Breast epithelium (tissue), 4 donors: Measurements from ENCODE around the gene FBXW2. TPM values are rescaled to one million over a fixed set of nuclear protein-coding genes. Genes with fewer than 3 reads are reported as not detected.

Experiments used
- DNase-seq, 2 donors: peaks; one replicate each; pipeline ENCODE4 v3.0.0-alpha.2; 2019; ENCODE audit warnings: low spot score in 2 of 2
- H3K27ac ChIP-seq, 2 donors: fragments of 200-600 bp; sonication (generic) in 1 of 2; one replicate each; pipeline ENCODE4 v1.5.1; 2016 to 2019; ENCODE audit warnings: mild to moderate bottlenecking in 1 of 2
- H3K27me3 ChIP-seq, 2 donors: fragments of 200-600 bp; sonication (generic) in 1 of 2; one replicate each; pipeline versions ENCODE4 v1.5.1 to v1.6.0; 2017 to 2019; ENCODE audit warnings: control low read depth in 1 of 2, mild to moderate bottlenecking in 1 of 2
- H3K36me3 ChIP-seq: fragments of 200-600 bp; one replicate; pipeline ENCODE4 v1.5.1; 2019
- H3K4me1 ChIP-seq, 2 donors: fragments of 200-600 bp; sonication (generic); one replicate each; pipeline ENCODE4 v1.5.1; 2016 to 2019; ENCODE audit warnings: control low read depth in 1 of 2
- H3K4me3 ChIP-seq, 3 donors: fragments of 200-600 bp; sonication (generic); 1 replicate in 2 of 3; 2 replicates in 1 of 3; pipeline ENCODE4 v1.5.1; 2016 to 2019; ENCODE audit warnings: mild to moderate bottlenecking in 3 of 3, moderate library complexity in 2 of 3
- H3K9me3 ChIP-seq, 2 donors: fragments of 200-600 bp; sonication (generic) in 1 of 2; one replicate each; pipeline ENCODE4 v1.5.1; 2016 to 2019; ENCODE audit warnings: control low read depth in 1 of 2
- POLR2A ChIP-seq: fragments of 450-650 bp; IDR thresholded peaks from one replicate; pipeline ENCODE4 v1.6.1; 2016; ENCODE audit warnings: antibody characterized with exemption, mild to moderate bottlenecking, moderate library complexity
- POLR2AphosphoS5 ChIP-seq, 3 donors: sonication (generic); formaldehyde crosslinking; IDR thresholded peaks; one replicate each; pipeline ENCODE4 v1.6.1; 2017; ENCODE audit warnings: antibody characterized with exemption in 3 of 3
- intact Hi-C: fragments of 100-400 bp; cut with DNase I; formaldehyde crosslinking; loops from one replicate; pipeline ENCODE4 v1.15.1; 2023; ENCODE audit warnings: low total_unique reads
- total RNA-seq, 3 donors: library from RNA; depleted of rRNA; stranded (reverse); fragments of >200 nt; gene quantifications; one replicate each; pipeline ENCODE4 v1.1.0, GENCODE V29; 2016
- TF ChIP-seq, protein P1 (sequence below), 3 donors: fragments of 450-650 bp; IDR thresholded peaks; one replicate each; pipeline ENCODE4 v1.5.1; 2016 to 2017; ENCODE audit warnings: antibody characterized with exemption in 3 of 3, mild to moderate bottlenecking in 3 of 3, moderate library complexity in 3 of 3

Gene FBXW2
- total RNA-seq, 3 donors from 2014 or later = 44.9 to 49.9 (median 49.8) TPM

DNA sequence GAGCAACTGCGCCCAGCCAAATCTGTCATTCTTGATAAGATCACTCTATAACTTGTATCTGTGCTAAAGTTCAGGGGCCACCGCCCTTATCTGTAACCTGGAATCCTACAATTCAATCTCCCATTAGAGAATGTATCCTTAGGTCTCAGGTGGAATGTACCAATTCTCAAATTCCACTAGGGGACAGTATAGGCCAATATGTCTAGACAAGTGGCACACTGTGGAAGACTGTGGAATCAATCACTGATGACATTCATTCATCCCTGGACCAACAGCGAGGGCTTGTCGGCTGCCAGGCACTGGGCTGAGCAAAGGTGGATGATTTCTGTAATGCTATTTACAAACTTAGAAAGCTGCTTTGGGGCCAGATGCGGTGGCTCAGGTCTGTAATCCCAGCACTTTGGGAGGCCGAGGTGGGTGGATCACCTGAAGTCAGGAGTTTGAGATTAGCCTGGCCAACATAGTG, 50.2 kb downstream of the FBXW2 start:
- H3K4me3 ChIP-seq = no peak overlapping the region
- DNase-seq = no peak
- intact Hi-C loops = no loop called here
- H3K4me1 ChIP-seq = no peaks in the 10 kb centered on the region
- H3K36me3 ChIP-seq = no peaks in the 10 kb centered on the region
- no peak overlapping the region for H3K27ac ChIP-seq
- TF ChIP-seq, protein P1, sequence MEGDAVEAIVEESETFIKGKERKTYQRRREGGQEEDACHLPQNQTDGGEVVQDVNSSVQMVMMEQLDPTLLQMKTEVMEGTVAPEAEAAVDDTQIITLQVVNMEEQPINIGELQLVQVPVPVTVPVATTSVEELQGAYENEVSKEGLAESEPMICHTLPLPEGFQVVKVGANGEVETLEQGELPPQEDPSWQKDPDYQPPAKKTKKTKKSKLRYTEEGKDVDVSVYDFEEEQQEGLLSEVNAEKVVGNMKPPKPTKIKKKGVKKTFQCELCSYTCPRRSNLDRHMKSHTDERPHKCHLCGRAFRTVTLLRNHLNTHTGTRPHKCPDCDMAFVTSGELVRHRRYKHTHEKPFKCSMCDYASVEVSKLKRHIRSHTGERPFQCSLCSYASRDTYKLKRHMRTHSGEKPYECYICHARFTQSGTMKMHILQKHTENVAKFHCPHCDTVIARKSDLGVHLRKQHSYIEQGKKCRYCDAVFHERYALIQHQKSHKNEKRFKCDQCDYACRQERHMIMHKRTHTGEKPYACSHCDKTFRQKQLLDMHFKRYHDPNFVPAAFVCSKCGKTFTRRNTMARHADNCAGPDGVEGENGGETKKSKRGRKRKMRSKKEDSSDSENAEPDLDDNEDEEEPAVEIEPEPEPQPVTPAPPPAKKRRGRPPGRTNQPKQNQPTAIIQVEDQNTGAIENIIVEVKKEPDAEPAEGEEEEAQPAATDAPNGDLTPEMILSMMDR (IDR thresholded peaks at IDR 0.05) = peak; percentile 36 to 53 (median 41)
- no peak for TF ChIP-seq POLR2AphosphoS5 (IDR thresholded peaks at IDR 0.05)
- H3K9me3 ChIP-seq = no peaks in the 10 kb centered on the region
- no peaks in the 10 kb centered on the region for H3K27me3 ChIP-seq

DNA sequence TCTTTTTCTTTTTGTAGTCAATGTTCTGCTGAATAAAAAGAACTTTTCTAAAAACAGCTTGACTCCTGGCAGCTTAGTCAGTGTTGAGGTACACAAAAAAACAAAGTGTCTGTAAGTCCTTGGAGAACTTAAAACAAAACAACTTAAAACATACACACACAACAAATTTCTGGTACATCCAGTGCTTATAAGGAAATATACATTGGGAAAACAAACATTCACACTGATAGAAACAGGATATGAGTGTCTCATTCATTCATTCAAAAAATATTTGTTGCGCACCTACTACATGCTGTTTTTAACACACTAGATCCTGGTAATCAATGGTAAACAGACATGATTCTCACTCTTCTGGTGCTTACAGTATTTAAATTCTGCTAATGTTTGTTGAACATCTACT, 51.5 kb downstream of the FBXW2 start:
- H3K27me3 ChIP-seq = no peaks in the 10 kb centered on the region
- no peak overlapping the region for H3K27ac ChIP-seq
- no peaks in the 10 kb centered on the region for H3K4me1 ChIP-seq
- intact Hi-C loops = no loop called here
- no peak overlapping the region for H3K4me3 ChIP-seq
- no peaks in the 10 kb centered on the region for H3K9me3 ChIP-seq
- TF ChIP-seq, protein P1 (IDR thresholded peaks at IDR 0.05) = no peak
- TF ChIP-seq POLR2AphosphoS5 (IDR thresholded peaks at IDR 0.05) (no peak), POLR2A (no peak)
- H3K36me3 ChIP-seq = no peaks in the 10 kb centered on the region
- no peak for DNase-seq

DNA sequence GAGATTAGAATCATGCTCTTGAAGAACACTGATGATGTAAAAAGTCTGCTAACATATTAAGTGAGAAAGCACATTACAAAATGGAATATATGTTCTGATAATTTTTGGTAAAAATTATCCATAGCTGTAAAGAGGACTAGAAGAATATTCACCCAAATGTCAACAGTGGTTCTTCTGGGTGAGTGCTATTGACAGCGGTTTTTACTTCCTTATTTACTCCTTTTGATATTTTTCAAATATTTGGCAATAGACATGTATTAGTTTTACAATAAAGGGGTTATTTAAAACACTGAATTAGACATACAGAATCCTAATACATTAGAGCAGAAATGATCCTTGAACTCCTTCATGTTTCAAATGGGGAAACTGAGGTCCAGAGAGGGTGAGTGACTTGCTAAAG, 52.0 kb downstream of the FBXW2 start:
- Histone ChIP-seq H3K36me3 (no peaks in the 10 kb centered on the region), H3K4me3 (no peak overlapping the region), H3K9me3 (no peaks in the 10 kb centered on the region), H3K27me3 (no peaks in the 10 kb centered on the region), H3K27ac (no peak overlapping the region), H3K4me1 (no peaks in the 10 kb centered on the region)
- no peak for DNase-seq
- TF ChIP-seq POLR2A (no peak), POLR2AphosphoS5 (IDR thresholded peaks at IDR 0.05) (no peak)
- TF ChIP-seq, protein P1 (IDR thresholded peaks at IDR 0.05) = no peak
- intact Hi-C loops = no loop called here

DNA sequence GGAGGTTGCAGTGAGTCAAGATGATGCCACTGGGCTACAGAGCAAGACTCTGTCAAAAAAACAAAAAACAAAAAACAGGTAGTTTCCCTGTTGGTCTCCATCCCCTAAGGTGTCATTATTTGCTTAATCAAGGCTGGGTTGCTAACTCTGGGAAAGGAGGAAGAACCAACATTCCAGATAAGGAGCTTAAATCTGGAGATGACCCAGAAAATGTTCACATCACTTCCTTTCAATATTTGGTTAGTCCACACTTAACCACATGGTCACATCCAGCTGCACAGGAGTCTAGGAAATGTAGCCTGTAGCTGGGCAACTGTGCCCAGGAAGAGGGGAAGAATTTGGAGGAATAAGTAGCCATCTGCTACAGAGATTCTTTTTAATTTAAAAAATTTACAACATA, 53.1 kb downstream of the FBXW2 start:
- no peaks in the 10 kb centered on the region for H3K4me1 ChIP-seq
- H3K9me3 ChIP-seq = no peaks in the 10 kb centered on the region
- no peak overlapping the region for H3K27ac ChIP-seq
- H3K27me3 ChIP-seq = no peaks in the 10 kb centered on the region
- intact Hi-C loops = no loop called here
- DNase-seq = no peak
- H3K36me3 ChIP-seq = no peaks in the 10 kb centered on the region
- TF ChIP-seq, protein P1 (IDR thresholded peaks at IDR 0.05) = no peak
- no peak for TF ChIP-seq POLR2A
- no peak for TF ChIP-seq POLR2AphosphoS5 (IDR thresholded peaks at IDR 0.05)
- H3K4me3 ChIP-seq = no peak overlapping the region

DNA sequence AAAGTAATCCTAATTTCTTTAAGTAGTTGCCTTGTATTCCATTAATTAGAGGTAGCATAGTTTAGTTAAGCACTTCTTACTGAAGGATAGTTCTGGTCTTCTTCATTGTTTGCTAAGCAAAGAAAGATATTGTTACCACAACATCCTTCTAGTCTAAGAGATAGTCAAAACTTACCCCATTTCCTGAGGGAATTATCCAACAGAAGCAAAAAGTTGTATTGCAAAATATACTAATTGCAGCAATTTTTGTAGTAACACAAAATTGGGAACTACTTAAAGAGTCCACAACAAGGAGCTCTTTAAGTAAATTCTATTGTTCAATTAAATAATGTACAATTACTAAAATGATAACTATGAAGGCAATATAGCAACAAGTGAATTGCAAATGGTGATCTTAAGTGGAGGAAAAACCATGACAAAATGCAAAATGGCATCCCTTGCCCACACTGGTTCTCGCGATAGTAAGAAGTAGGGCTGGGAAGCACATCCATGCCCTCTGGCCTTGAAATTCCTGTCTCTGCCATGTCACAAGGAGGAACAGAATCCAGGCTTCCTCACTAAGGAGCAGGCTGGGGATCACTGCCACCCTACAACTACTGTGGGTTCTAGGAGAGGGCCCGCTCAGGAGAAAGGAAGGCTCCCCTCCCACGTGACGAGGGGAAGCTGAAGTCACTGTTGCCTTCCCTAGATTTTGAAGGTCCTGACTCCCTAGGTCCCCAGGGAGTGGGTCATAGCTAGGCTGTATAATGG, 55.6 kb downstream of the FBXW2 start:
- intact Hi-C loops = no loop called here
- no peak for TF ChIP-seq POLR2AphosphoS5 (IDR thresholded peaks at IDR 0.05)
- no peak for TF ChIP-seq POLR2A
- TF ChIP-seq, protein P1 (IDR thresholded peaks at IDR 0.05) = no peak
- H3K27ac ChIP-seq = no peak overlapping the region

More for the DNA sequence above, 55.6 kb downstream of the FBXW2 start:
- DNase-seq = no peak
- Histone ChIP-seq H3K4me3 (no peak overlapping the region), H3K27me3 (no peaks in the 10 kb centered on the region), H3K9me3 (no peaks in the 10 kb centered on the region), H3K4me1 (no peaks in the 10 kb centered on the region), H3K36me3 (no peaks in the 10 kb centered on the region)
